ENCODE data around the gene XG. TPM values are rescaled to one million over a fixed set of nuclear protein-coding genes. Genes with fewer than 3 reads are reported as not detected.

XG gene, protein sequence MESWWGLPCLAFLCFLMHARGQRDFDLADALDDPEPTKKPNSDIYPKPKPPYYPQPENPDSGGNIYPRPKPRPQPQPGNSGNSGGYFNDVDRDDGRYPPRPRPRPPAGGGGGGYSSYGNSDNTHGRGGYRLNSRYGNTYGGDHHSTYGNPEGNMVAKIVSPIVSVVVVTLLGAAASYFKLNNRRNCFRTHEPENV
- 1.1 and 1.8 TPM in 2 replicates for total RNA-seq

DNA sequence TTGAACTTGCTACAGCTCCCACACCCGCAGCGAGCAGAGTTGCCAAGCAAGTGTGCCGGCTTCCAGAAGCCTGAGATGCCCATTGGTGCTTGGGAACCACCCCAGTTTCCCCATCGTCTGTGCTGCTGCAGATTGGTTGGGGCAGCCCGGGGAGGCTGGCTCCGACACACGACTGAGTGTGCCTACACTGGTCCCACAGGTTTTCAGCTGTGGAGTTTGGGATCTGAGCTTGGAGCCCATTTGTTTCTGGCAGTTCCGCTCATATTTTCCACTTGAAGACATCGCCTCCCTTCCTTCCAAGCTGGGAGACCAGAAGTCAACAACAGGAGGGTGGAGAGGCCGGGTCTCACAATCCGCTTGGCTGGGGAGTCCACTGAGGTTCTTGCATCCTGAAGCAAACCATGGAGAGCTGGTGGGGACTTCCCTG lies at the start of gene XG:
Gene XG (plus strand): TSS at position 167 of the 427 bp plus-strand sequence. CDS start 235 bp downstream, at position 402.

DNA sequence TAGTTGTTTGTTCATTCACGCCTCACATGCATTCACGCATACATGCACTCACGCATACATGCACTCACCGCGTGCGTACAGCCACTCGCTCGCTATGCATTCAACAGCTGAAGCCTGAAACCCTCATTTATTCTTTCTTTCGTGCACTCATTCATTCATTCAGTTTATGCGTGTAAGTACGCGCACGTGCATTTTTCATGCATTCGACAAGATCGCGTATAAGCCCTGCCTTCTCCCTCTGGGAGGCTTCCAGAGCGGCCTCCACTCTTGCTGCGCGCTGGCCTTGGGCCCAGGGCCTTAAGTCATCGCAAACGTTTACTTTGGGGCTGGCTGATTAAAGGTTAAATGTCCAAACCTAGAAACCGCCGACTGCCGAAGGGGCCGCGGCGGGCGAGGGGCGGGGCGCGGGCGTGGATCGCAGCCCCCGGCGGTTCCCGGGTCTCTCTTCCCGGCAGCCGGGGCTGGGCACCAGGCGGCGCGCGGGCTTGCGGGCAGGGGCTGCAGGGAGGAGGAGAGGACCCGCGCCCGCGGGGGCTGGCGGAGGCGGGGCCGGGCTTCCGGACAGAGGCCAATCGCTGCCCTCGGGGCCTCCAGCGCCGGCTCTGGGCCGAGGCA lies 76.6 kb downstream of the XG start, which contains the start of gene GYG2:
Gene GYG2 (plus strand): TSS at position 587 of the 615 bp plus-strand sequence. CDS start 1,259 bp downstream, outside the sequence.

Other genes with a start within 250 kb of the XG start
- 535 and 668 TPM in 2 replicates for gene CD99, start 60.7 kb upstream of the XG start, total RNA-seq
- 5.2 and 16.5 TPM in 2 replicates for gene GYG2, start 76.9 kb downstream of the XG start, total RNA-seq
- 8.6 and 10.3 TPM in 2 replicates for gene ARSD, start 177.3 kb downstream of the XG start, total RNA-seq

All from cardiac atrium fibroblast (primary cell).